HG02571 (cell line): ENCODE measurements around the gene FOXO3.

ENCODE experiments used
- ATAC-seq: cut with Tn5 transposase; IDR thresholded peaks from one replicate; pipeline ENCODE4 v1.9.1; 2021; ENCODE audit warnings: mild to moderate bottlenecking, moderate library complexity; ENCODE audit not compliant: unreplicated experiment

Gene FOXO3

GRCh38 chr6:108733706-108734265 is 173.1 kb downstream of the FOXO3 start:
- no peak for ATAC-seq
